Left kidney (tissue), 8 donors: ENCODE measurements around the gene MFSD11. TPM values are rescaled to one million over a fixed set of nuclear protein-coding genes. Genes with fewer than 3 reads are reported as not detected.
A peak's percentile ranks its signal among the peaks of the same experiment; 100 is the strongest.
"Not testable (repeated sequence)": the region's sequence is repeated elsewhere in the genome, so short reads cannot be mapped to it uniquely, and the experiment has no call there.

Experiments used
- DNase-seq: peaks from one replicate; pipeline ENCODE4 v3.0.0-alpha.2; 2013
- long read RNA-seq, 8 donors: transcript quantifications; one replicate each; lab custom pipeline, GENCODE V29; 2026
- polyA plus RNA-seq: library from polyadenylated mRNA; unstranded; fragments of 120-200 nt; gene quantifications from one replicate; pipeline ENCODE4 v1.2.1, GENCODE V29; 2013; ENCODE audit not compliant: insufficient read length

Gene MFSD11
- 32.6 TPM for polyA plus RNA-seq
- long read RNA-seq, donor 1, partial matches to known transcripts: 0 of 7 reads
- long read RNA-seq, donor 1, other reads (novel, unspliced or antisense): 0 of 7 reads
- long read RNA-seq, donor 2, partial matches to known transcripts: 0 of 4 reads
- long read RNA-seq, donor 2, other reads (novel, unspliced or antisense): 0 of 4 reads
- long read RNA-seq, donor 3, partial matches to known transcripts: 0 of 2 reads
- long read RNA-seq, donor 3, other reads (novel, unspliced or antisense): 0 of 2 reads
- long read RNA-seq, donor 4: 0 reads
- long read RNA-seq, donor 5, partial matches to known transcripts: 0 of 10 reads
- long read RNA-seq, donor 5, other reads (novel, unspliced or antisense): 0 of 10 reads
- long read RNA-seq, donor 6, partial matches to known transcripts: 0 of 3 reads
- long read RNA-seq, donor 6, other reads (novel, unspliced or antisense): 0 of 3 reads
- long read RNA-seq, donor 7, partial matches to known transcripts: 0 of 6 reads
- long read RNA-seq, donor 7, other reads (novel, unspliced or antisense): 0 of 6 reads
- long read RNA-seq, donor 8, partial matches to known transcripts: 0 of 1 reads
- long read RNA-seq, donor 8, other reads (novel, unspliced or antisense): 0 of 1 reads

DNA sequence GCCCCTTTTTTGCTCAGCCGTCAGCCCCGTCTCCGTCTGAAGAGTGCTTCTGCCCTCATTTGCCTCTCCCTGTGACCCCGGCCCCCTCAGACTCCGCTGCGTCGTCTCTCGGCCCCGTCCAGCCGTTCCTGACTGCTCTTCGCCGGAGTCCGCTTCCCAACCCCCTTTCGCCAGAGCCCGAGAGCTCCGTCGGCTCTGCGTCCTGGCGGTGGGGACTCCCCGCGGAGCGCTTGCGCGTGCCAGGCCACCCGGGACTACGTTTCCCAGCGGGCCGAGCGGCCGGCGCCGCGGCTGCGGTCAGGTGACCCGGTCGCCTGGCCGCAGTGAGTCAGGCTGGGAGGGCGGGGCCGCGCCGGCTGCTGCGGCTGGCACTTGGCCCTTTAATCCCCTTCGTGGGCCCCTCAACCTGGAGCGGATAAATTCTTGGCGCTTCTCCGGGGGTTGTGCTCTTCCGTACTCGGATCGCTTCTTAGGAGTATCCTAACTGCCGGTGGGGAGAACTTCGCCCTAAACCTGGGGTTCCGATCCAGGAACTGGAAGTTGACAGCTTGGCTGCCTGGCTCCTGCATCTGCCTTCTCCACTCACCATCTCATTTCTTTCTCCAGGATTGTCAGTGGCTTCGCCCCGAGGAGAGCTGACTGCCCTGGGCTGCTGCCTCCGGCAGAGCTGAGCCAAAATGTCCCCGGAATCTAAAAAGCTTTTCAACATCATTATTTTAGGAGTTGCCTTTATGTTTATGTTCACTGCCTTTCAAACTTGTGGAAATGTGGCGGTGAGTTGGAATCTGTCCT, at the start of gene MFSD11:
TSS of gene MFSD11 (plus strand) at position 444 of the 792 bp plus-strand sequence. CDS start at position 678, 234 bp downstream.
- DNase-seq: peak; percentile 91

DNA sequence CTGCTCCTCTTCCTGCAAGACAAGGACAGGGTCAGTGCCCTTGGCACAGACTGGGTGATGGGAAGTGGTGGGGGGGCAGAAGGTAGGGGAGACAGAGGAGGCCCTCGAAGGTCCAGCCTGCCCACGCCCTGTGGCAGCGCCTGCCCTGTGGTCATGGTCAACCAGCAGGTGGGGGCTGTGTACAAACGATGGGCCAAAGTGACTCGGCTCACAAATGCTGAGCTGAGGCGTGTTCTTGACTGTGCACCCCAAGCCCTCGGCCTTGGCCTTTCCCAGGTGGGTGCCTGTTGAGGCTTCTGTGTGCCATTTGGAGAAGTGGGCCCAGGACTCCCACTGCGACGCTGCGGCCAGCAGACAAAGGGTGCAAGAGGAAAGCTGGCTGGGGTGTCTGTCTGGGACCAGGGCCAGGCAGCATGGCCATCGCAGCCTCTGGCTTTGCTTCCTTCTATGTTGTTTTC, 49.7 kb upstream of the MFSD11 start:
- DNase-seq: no peak

DNA sequence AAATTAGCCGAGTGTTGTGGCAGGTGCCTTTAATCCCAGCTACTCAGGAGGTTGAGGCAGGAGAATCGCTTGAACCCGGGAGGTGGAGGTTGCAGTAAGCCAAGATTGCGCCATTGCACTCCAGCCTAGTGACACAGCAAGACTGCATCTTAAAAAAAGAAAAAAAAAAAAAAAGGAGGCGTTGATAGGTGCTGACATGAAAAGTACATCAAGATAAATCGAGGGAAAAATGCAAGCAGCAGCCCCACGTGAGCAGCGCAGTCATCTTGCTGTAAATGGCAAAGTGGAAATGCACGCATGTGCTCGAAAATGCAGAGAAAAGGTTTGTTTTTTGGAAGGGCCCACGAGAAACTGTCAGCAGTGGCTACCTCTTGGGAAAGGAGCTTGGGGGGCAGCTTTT, 48.1 kb upstream of the MFSD11 start:
- DNase-seq: no peak

DNA sequence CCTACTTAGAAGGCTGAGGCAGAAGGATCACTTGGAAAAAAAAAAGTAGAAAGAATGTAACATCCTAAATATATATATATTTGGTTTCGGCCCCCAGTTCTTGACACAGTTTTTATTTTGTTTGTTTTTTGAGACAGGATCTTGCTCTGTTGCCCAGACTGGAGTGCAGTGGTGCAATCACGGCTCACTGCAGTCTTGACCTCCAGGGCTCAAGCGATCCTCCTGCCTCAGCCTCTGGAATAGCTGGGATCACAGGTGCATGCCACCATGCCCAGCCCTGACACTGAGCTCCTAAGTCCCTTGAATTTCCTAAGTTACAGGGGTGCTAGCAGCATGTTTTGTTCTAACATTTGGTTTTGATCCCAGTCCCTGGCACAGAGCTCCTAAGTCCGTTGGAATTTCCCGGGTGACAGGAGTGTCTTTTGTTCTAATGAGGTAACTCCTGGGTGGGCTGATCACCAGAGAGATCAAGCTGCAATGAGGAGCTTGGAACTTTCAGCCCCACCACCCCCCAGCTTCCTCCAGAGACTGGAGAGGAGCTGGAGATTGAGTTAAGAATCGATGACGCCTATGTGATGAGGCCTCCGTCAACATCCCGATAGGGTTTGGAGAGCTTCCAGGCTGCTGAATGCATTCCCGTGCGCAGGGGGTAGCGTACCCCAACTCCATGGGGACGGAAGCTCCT, 47.2 kb upstream of the MFSD11 start:
- DNase-seq: no peak

DNA sequence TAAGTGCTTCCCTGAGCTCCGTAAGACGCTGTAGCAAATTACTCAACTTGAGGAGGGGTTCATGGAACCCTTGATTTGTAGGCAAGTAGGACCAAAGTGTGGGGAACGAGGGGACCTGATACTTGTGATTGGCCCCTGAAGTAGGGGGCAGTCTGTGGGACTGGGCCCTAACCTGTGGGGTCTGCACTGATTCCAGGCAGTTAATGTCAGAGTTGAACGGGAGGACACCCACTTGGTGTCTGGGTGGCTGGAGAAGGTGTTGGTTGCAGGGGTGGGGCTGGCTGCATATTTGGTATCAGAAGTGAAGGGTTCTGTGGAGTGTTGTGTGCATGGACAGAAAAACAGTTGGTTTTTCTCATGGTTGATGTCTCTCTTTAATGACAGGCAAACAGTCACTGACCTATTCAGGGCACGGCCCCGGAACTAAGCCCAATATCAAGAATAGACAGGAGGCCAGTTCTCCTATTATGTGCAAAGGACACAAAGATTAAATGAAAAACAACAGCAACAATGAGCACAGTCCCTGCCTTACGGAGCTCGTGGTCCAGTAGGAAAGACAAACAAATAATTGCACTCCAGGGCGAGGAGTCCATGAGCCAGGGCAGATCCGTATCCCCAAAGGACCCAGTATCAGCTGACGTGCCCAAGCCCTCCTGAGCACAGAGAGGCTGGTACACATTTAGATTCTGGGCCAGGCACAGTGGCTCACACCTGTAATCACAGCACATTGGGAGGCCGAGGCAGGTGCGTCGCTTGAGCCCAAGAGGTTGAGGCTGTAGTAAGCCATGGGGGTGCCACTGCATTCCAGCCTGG, 46.3 kb upstream of the MFSD11 start:
- DNase-seq: no peak

DNA sequence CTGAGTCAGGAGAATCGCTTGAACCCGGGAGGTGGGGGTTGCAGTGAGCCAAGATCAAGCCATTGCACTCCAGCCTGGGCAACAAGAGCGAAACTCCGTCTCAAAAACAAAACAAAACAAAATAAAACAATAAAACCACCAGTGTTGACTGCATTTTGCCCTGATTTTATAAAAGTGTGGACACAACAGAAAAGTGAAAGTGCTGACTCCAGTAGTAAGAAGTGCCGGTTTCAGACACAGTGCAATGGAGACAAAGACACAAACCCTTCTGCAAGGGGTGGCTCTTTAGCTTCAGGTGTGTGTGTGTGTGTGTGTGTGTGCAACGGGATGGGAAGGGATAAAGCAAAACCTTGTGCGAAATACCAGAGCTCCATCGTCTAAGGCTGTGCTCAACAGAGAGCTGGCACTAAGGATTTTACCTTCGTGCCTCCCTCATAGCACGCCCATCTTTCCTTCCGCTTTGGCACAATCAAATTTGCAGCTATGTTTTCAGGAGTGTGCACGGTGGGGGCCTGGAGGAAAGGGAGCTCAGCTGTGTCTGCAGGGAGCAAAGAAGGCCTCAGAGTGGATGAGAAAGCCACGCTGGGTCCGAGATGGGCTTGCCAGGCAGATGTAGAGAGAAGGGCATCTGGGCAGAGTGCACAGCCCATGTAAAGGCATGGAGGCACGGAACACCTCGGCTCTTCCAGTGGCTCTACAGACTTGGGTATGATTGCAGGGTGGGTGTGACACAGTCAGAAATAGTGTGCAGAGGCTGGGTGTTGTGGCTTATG, 42.7 kb upstream of the MFSD11 start:
- no peak for DNase-seq

DNA sequence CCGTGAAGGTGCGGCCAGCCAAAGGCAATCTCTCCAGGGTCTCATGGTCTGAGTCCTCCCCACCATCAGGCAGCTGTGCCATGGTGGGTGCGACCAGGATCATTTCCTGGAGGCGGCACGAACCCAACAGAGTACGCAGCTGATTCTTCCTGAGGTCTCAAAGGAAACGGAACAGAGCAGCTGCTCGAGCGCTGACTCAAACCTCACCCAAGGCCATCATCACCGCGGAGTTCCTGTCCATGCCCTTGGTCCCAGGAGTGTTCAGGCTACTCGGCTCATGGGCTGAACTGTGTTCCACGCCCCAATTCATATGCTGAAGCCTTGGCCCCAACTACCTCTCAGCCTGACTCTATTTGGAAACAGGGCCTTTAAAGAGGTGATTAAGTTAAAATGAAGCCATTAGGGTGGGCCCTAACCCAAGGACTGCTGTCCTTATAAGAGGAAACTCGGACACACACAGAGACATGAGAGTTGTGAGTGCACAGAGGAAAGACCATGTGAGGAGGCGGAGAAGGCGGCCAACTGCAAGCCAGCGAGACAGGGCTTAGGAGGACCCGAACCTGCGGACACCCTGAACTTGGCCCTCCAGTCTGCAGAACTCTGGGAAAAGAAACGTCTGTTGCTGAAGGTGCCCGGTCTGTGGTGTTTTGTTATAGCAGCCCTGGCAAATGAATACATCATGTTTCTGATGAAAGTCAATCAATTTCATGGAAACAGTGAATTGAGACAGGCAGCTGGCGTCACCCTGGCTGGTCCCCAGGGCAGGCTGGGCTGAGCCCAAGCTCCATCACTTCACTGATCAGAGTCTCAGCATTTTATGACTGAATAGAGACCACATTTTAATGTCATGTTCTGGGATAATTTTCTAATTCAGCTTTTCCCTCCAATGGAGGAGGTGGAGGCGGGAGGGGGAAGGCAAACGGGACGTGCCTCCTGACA, 40.9 kb upstream of the MFSD11 start:
- no peak for DNase-seq

DNA sequence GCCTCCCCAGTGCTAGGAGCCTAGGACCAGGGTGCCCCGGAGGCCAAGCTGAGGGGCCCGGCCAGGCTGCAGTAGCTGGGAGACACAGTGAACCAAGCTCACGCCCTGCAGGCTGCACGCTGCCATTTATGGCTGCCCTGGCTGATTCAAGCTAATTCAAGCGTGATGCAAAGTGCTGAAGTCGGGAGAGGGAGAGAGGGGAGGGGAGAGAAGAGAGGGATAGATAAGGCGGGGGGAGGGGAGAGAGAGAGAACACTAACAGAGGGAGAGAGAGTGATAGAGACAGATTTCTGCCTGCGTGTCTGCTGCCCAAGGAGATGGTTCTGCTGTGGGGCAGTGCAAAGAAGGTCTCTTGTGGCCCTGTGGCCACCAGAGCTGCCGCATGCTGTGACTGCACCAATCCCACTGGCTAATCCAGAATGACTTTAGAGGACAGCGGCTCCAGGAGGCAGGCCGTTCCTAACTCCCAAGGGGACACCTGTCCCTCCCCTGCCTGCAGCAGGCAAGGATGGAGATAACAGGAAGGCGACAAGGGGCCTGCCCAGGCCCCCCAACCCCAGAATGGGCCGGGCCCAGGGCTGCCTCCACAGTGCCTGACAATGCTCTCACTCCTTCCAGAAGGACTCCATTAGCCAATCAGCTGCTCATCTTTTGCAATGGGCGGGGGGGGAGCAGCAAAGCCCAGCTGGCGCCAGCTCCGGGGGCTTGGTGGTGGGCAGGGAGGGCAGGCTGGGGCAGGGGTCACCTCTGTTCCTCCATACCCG, 40.0 kb upstream of the MFSD11 start:
- no peak for DNase-seq

DNA sequence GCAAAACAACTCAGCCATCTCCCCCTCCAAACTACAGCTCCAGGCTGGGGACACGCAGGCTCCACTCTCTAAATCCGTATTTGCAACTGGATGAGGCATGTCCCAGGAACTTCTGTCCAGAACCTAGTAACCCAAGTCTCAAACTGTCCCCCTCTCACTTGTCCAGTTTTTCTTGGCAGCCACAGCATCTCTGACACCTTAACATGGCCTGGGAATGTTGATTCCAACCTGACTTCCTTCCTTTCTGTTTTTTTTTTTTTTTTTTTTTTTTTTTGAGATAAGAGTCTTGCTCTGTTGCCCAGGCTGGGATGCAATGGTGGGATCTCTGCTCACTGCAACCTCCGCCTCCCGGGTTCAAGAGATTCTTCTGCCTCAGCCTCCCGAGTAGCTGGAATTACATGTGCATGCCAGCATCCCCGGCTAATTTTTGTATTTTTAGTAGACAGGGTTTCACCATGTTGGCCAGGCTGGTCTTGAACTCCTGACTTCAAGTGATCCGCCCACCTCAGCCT, 39.4 kb upstream of the MFSD11 start:
- not testable (repeated sequence) for DNase-seq

DNA sequence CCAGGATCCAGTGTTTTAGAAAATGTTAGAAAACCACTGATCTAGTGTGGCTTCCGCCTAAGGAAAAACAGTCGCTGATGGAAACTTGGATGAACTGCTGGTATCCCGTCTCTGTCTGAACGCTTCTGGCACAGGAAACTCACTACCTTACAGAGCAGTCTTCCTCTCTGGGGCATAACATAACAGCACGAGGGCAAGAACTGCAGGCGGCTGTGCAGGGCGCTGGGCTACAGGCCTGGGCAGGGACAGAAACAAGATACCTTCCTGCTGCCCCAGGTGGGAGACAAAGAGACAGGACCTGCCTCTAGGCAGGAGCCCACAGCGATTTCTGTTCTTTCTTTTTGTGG, 37.7 kb upstream of the MFSD11 start:
- no peak for DNase-seq

DNA sequence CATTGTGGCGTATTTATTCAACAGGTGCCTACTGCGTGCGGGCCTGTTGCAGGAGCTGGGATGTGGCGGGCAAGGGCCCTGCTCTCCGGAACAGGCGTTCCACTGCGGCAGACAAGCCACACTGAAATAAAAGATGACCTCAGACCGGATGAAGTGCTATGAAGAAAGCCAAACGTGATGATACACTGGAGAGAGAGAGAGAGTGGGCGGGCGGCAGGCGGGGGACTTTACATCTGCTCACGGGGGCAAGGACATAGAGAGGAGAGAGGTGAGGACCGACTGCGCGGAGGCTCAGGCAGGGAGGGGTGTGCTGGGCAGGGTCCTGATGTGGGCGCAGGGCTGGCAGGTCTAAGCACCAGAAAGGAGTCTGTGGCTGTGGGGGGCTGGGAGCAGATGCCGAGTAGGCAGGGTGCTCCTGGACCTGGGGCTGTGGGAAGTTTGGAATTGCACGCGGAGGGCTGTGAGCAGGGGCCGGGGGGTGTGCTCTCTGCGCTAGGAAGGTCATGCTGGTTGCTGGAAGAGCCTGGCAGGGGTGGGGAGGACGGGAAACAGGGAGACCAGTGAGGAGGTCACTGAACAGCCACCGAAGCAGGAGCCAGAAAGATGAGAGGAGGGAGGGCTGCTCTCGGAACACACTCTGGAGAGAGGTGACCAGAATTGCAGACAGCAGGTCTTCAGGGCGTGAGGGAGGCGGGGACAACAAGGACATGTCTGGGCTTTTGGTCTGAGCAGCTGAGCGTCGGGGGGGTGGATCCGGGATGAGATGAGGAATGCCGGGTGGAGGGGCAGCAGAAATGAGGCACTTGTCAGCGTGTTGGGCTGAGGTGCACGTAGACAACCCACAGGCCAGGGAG, 37.1 kb upstream of the MFSD11 start:
- DNase-seq: no peak

DNA sequence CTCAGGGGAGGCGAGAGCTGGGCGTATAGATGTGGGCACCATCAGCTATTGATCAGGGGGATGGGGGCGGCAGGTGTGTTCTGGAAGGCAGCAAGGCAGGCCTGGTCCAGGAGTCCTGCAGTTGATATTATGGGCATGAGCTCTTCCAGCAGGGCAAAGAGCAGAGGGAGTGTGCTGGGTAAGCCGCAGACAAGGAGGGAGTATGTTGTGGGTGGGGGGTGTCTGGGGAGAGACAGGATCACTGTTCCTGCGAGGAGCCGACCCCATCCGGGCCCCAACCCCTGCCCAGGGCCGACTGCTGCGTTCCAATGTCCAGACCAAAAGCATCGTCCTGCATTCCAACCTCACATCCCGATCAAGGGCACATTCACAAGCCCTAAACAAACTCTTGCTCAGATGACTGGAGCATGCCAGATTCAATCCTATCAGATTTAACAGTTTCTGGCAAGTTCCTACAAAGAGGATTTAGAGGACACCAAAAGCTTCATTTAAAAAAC, 36.4 kb upstream of the MFSD11 start:
- no peak for DNase-seq

DNA sequence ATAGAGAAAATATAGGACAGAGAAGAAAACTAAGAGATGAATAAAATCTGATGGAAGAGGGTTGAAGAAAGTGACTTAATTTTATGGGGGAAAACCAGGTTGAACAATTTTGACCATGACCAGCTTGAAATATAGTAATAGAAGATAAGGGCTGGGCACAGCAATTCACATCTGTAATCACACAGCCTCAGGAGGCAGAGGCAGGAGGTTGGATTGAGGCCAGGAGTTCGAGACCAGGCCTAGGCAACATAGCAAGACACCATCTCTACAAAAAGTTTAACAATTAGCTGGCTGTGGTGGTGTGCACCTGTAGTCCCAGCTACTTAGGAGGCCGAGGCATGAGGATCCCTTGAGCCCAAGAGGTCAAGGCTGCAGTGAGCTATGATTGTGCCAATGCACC, 35.8 kb upstream of the MFSD11 start:
- DNase-seq: no peak

DNA sequence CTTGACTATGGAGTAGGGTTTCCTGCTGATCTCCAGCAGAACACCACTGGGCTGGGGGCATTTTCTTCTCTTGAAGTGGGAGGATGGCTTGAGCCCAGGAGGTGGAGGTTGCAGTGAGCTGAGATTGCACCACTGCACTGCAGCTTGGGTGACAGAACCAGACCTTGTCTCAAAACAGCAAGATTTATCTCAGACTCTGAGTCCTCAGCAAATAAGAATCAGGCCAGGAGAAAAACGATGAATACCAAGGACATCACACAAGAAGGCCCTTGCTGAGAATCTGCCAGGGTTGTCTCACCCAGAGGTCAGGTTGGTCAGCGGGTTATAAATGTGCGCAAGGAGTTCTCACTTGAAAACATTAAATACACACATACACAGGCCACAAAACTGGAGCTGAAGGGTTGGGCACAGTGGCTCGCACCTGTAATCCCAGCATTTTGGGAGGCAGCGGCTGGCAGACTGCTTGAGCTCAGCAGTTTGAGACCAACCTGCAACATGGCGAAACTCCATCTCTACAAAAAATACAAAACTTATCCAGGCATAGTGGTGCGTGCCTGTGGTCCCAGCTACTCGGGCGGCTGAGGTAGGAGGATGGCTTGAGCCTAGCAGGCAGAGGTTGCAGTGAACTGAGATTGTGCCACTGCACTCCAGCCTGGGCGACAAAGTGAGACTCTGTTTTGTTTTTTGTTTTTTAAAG, 34.8 kb upstream of the MFSD11 start:
- DNase-seq: no peak

DNA sequence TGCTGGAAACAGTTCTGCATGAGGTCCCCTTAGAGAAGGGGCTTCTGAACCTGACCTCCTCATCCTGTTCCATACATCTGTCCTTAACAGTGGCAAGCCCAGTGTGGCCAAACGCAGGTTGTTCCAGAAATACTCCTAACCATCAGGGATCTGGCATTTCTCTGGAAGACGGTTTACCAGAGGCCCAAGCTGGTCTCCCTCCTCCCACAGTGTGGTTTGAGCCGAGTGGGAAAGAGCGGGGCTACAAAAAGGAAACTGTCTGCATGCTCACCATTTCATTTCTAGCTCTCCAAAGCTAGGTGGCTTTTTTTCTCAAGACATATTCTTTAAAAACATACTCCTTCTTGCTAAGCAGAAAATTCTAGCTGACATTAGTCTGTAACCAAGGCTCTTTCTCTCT, 33.1 kb upstream of the MFSD11 start:
- DNase-seq: no peak

DNA sequence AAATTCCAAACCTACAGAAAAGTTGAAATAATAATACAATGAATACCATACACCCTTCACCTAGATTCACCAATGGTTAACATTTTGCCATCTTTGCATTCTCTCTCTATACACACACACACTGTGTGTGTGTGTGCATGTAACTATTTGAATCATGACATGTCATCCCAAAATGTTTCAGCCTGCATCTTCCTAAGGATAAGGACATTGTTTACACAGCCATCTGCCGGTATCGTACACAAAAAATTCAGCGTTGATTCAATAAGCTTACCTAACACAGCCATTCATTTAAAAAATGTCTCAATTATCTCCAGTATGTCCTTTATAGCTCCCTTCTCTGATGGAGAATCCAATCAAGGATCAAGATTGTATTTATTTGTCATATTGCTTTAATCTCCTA, 31.1 kb upstream of the MFSD11 start:
- DNase-seq: no peak
